Tibial nerve (tissue), 4 donors: ENCODE results near the gene TLE3.

Experiments
- EP300 ChIP-seq, 2 donors: sonication (generic); formaldehyde crosslinking; IDR thresholded peaks; one replicate each; pipeline ENCODE4 v1.6.1; 2017; ENCODE audit warnings: antibody characterized with exemption in 2 of 2, mild to moderate bottlenecking in 1 of 2
- TF ChIP-seq, protein P1 (sequence below), 5 experiments: fragments of 200-600 bp in 3 of 5; fragments of 450-650 bp in 2 of 5; sonication (generic) in 3 of 5; IDR thresholded peaks; one replicate each; pipeline ENCODE4 v1.5.1; 2016 to 2019; ENCODE audit warnings: antibody characterized with exemption in 5 of 5, mild to moderate bottlenecking in 3 of 5, moderate library complexity in 2 of 5

DNA sequence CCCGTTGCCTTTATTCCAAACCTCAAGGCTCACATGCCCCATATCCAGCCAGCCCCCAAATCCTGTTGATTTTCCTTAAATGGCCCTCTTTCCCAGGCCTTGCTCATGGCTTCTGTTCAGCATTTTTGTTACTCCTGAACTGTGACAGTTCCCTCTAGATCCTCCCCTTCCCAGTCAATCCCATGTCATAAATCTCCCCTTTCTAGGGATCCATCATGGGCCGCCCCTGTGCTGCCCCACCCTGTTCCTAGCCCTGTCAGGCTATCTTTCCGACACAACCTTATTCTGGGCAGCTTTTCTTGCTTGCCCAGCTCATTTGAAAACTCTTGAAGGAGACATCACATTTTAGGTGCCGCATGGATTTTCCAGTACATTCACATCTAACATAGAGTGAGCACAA lies 84.8 kb downstream of the TLE3 start:
- TF ChIP-seq, protein P1, sequence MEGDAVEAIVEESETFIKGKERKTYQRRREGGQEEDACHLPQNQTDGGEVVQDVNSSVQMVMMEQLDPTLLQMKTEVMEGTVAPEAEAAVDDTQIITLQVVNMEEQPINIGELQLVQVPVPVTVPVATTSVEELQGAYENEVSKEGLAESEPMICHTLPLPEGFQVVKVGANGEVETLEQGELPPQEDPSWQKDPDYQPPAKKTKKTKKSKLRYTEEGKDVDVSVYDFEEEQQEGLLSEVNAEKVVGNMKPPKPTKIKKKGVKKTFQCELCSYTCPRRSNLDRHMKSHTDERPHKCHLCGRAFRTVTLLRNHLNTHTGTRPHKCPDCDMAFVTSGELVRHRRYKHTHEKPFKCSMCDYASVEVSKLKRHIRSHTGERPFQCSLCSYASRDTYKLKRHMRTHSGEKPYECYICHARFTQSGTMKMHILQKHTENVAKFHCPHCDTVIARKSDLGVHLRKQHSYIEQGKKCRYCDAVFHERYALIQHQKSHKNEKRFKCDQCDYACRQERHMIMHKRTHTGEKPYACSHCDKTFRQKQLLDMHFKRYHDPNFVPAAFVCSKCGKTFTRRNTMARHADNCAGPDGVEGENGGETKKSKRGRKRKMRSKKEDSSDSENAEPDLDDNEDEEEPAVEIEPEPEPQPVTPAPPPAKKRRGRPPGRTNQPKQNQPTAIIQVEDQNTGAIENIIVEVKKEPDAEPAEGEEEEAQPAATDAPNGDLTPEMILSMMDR (IDR thresholded peaks at IDR 0.05): no peak
- TF ChIP-seq EP300 (IDR thresholded peaks at IDR 0.05): no peak
